ENCODE measurements around the gene EGFL6.

- TF ChIP-seq CTCF (IDR thresholded peaks at IDR 0.05) (no peak), POLR2A (IDR thresholded peaks at IDR 0.05) (no peak)
These were observed 1.7 kb downstream of the EGFL6 start for GRCh38 chrX:13571136-13571535.

All from body of pancreas (tissue), 4 donors.